Hematopoietic multipotent progenitor cell treated with erythropoietin and hydrocortisone succinate and interleukin-3 and kit ligand, for 8 days (in vitro differentiated cells): ENCODE data around the gene CNPY3.
A peak's percentile ranks its signal among the peaks of the same experiment; 100 is the strongest.
"Not testable (repeated sequence)": the region's sequence is repeated elsewhere in the genome, so short reads cannot be mapped to it uniquely, and the experiment has no call there.

Experiments used
- DNase-seq: peaks from one replicate; pipeline ENCODE4 v3.0.0-alpha.2; 2015

CNPY3 gene

DNA sequence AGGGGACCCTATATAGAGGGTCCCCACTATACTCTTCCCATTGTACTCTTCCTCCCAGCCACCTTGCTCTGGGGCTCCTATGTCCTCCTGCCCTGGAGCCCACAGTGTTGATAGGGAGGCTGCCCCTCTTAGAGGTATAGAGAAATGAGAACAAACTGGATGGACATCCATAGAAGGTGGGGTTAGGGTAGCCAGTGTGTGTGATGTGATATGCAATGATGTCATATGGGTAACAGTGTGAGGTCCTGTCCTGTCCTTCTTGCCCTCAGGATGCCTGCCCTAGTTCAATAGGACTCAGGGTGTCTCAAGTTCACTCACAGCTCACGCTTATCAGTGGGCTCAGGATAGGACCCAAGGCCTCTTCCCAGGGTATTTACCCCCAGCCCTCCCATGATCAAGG lies 13.0 kb upstream of the CNPY3 start:
- DNase-seq = no peak

DNA sequence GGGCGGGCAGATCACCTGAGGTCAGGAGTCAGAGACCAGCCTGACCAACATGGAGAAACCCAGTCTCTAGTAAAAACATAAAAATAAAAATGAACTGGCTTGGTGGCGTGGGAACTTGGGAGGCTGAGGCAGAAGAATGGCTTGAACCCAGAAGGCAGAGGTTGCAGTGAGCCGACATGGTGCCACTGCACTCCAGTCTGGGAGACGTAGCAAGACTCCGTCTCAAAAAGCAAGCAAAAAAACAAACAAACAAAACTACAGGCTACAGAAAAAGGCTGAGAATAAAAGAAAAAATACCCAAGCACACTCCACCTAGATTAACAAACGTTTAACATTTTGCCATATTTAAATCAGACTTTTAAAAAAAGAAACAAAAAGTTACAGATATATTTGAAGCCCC lies 7.5 kb upstream of the CNPY3 start:
- no peak for DNase-seq

DNA sequence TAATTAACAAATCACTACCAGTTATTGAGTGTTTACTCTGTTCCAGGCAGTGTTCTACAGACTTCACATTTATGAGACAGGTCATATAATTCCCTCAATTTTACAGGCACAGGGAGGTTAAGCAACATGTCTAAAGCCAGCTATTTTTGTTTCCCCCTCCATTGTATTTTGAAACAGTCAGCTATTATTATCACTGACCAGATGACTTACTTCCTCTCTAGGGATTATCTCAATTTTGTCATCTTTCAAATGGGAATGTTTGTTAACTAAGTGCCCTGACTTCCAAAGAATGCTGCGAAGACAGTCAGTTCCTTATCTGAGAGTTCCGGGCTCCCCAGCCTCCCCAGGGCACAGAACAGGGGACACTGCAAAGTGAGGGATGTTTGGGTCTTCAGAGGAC lies 5.6 kb upstream of the CNPY3 start:
- DNase-seq = no peak

DNA sequence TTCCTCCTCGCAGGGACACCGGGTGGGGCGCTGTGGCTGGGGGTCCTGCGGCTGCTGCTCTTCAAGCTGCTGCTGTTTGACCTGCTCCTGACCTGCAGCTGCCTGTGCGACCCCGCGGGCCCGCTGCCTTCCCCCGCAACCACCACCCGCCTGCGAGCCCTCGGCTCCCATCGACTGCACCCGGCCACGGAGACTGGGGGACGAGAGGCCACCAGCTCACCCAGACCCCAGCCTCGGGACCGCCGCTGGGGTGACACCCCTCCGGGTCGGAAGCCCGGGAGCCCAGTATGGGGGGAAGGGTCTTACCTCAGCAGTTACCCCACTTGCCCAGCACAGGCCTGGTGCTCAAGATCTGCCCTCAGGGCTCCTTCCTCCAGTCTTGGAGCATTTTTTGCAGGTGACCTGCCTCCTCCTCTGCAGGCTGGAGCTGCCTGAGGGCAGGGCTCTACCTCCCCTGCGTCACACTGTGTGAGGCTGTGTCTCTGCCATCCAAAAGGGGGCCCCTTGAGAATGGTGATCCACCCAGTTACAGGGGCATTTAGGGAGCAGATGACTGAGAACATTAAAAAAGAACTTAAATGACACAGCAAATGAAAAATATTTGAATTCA lies 3.9 kb upstream of the CNPY3 start:
- no peak for DNase-seq

DNA sequence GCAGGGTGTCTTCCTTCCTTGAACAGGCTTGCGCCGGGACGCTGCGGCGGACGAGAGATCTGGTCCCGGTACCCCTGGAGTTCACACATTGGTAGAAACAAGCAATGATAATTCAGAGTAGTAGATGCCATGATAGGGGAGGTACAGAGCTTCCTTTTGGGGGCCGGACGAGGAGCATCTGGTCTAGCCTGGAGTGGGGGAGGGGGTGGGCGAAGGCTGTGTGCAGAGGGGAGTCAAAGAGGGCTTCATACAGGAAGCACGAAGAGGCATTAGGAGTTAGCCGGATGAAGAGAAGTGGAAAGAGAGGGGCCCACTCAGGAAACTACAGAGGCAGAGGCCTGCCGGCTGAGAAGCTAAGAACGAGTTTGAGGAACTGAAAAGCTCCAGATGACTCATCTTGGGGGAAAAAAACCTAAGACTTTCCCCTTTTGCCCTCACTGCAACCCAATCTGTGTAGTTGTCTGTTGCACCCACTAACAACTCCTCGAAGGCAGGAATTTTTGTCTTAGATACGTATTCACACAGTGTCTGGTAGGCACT lies 611 bp downstream of the CNPY3 start:
- DNase-seq = no peak

DNA sequence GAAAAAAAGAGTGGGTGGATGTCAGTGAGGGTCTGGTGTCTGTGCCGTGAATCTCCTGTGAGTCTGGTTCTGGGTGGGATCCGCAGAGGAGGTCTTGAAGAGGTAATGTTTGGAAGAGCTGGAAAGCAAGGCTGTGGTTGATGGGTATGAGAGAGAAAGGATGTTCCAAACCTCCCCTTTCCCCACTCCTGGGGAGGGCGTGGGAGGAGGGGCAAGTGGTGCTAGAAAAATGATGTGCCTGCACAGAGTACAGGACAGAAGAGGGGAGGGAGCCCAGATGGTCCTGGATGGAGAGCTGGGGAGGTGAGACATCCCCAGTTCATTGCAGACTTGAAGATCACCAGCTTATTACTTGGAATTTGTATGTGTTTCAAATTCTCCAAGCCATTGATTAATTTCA lies 3.1 kb downstream of the CNPY3 start:
- no peak for DNase-seq

DNA sequence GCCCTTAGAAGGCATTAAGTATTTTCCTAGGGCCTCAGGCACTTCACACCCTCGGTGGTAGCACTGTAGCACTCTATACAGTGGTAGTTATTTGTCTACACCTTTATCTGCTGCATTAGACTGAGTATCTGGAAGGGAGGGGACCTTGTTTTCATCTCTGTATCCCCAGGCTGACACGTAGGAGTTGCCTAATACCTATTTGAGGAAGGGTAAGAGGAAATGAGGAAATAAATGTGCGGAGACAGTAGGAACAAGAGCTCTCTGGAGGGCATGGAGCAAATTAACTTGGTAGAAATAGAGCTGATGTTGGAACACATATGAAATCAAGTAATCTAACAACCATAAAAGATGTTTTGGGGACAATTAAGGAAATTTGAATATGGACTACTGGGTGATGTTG lies 3.9 kb downstream of the CNPY3 start:
- no peak for DNase-seq

DNA sequence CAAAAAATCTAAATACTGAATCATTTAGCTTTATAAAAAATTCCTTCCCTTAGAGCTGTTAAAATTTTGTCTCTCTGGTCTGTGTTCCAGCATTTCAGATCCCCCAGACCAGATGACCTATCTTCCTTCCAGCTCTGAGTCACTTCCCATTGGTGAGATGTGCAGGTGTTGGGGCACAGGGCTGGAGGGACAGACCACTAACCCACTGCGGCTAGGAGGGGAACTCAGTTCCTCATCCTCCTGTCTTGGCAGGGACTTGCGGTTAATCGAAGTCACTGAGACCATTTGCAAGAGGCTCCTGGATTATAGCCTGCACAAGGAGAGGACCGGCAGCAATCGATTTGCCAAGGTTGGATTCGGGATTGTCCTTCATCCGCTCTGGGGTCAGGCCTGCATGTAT lies 6.0 kb downstream of the CNPY3 start:
- no peak for DNase-seq

DNA sequence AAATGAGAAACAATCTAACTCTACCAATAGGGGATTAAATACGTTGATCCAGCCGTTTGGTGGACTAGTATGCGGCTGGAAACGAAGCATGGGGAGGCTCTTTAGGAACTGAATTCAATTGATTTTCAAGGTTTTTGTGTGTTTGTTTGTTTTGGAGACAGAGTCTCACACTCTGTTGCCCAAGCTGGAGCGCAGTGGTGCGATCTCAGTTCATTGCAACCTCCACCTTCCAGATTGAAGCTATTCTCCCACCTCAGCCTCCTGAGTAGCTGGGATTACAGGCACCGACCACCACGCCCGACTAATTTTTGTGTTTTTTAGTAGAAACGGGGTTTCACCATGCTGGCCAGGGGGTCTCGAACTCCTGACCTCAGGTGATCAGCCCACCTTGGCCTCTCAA lies 7.1 kb downstream of the CNPY3 start:
- DNase-seq = no peak

DNA sequence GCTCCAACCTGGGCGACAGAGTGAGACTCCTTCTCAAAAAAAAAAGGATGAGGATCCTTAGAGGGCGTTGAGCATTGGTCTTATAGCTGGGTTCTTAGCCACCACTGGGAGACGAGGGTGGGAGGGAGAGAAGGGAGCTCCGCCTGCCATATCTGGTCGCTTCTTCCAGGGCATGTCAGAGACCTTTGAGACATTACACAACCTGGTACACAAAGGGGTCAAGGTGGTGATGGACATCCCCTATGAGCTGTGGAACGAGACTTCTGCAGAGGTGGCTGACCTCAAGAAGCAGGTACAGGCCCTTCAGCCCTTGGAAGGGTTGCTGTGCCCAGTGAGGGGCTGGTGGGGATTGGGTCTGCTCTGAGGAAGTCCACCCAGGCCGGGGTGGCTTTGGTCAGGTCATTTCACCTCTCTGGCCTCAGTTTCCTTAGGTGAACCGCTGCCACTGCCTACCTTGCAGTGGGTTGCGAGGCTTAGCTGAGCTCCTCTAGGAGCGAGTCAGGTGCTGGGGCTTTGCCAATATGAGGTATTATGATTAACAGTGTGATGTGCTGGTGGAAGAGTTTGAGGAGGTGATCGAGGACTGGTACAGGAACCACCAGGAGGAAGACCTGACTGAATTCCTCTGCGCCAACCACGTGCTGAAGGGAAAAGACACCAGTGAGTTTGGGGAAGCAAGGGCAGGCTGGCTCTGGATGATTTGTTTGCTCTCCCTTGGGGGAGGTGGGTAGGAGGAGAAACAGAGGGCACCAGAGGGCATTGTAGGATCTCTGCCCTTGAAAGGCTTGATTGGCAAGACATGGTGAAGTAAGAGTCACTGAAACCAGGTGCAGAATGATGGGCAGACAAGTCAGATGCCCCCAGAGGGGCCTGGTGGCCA lies 8.5 kb downstream of the CNPY3 start:
- no peak for DNase-seq

DNA sequence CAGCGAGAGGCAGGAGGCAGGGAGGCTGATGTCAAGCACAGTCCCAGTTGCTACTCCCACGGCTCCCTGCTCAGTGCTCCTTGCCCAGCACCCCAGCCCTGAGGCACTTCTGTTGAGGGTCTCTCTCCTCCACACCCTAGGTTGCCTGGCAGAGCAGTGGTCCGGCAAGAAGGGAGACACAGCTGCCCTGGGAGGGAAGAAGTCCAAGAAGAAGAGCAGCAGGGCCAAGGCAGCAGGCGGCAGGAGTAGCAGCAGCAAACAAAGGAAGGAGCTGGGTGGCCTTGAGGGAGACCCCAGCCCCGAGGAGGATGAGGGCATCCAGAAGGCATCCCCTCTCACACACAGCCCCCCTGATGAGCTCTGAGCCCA lies 9.1 kb downstream of the CNPY3 start:
- no peak for DNase-seq

DNA sequence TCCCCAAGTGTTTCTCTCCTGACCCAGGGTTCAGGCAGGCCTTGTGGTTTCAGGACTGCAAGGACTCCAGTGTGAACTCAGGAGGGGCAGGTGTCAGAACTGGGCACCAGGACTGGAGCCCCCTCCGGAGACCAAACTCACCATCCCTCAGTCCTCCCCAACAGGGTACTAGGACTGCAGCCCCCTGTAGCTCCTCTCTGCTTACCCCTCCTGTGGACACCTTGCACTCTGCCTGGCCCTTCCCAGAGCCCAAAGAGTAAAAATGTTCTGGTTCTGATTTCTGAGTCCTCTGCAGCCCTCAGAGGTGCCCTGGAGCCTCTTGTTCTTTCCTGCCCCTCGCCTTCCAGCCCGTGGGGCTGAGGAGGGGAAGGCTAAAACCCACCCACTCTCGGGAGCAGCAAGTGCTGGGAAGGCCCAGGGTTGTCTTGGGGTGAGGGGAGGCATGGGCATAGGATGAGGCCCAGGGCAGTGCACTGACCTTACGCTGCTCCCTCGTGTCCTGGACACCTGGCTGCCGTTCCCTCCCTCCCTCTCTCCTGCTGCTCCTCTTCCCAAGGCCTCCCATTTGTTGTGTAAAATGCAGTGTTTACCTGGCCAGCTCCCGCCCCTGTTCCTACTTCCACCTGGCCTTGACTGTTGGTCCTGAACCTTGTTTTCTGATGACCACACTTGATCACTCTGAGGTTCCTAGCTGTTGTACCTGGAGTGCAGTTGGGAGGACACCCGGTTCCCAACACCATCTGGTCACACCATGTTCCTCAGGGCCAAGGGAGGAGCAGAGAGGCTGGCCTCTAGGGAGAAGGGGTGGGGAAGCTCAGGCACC lies 9.9 kb downstream of the CNPY3 start:
- no peak for DNase-seq

DNA sequence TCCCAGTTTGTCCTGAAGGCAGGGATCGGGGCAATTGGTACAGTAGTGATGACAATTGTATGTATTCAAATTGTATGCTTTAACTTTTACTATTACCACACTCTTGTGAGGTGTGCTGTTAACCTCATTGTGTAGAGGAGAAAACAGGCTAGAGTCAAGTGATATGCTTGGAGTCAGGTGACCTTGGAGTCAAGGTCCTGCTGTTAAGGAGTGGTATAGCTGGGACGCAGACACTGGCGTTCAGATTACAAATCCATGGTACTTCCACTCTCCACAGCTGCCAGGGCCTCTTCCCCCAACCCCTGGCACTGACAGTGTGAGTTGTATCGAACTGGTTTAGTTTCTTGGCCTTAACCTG lies 10.5 kb downstream of the CNPY3 start:
- no peak for DNase-seq

DNA sequence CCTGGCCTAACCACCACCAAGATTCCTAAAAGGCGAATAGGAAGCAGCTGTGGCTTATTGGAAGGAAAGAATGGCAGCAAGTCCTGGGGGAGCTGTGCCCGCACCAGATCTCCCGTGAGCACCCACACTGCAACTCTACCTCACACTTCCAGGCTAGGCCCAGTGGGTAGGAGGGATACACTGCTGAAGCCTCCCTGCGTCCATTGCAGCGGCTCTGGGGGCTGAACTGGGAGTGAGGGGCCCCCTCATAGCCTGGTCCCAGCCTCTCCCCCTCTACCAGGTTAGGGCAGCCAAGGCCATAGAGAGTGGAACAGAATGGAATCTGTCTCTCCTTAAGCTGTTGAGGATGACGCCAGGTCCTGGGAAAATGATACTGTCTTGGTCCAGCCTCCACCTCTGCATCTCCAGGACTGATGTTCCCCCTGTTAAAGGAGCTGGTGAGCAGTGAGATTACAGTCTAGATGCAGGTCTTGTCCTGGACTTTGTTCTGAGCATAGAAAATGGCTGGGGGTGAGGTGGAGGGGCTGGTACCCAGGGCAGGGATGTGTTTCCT lies 11.3 kb downstream of the CNPY3 start:
- no peak for DNase-seq

DNA sequence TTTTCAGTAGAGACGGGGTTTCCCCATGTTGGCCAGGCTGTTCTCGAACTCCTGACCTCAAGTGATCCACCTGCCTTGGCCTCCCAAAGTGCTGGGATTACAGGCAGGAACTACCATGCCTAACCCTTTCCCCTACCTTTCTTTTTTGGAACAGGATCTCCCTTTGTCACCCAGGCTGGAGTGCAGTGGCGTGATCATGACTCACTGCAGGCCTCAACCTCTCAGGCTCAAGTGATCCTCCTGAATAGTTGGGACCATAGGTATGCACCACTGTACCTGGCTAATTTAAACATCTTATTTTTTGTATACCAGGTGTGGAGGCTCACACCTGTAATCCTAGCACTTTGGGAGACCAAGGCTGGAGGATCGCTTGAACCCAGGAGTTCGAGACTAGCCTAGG lies 12.1 kb downstream of the CNPY3 start:
- not testable (repeated sequence) for DNase-seq

DNA sequence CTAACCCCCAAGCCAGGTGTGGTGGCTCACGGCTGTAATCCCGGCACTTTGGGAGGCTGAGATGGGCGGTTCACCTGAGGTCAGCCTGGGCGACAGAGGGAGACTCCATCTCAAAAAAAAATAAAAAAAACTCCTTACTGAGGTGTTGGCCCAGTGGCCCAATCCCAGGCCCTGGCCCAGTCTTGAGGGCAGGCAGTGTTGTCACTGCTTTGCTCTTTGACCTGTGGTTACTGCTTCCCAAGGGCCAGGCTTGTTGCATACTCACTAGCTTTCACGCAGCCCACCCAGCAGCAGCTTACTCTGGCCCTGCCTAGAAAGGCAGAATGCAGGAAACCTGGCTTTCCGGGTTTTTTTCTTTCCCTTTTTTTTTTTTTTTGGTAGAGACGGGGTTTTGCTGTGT lies 13.2 kb downstream of the CNPY3 start:
- DNase-seq = no peak

DNA sequence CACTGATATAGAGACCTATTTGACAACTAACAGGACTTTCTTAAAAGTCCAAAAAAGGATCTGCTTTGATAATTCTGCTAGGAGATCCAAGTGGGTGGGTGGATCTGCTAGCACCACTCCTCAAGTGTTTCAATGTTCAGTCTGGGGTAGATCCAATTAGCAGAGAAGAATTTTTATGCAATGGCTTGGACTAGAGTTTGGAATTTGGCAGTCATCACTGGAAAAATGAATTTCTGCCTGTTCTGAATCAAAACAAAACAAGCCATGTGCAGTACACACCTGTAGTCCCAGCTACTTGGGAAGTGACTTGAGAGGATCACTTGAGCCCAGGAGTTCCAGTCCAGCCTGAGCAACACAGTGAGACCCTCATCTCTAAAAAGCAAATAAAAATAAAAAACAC lies 18.7 kb downstream of the CNPY3 start:
- DNase-seq = no peak

DNA sequence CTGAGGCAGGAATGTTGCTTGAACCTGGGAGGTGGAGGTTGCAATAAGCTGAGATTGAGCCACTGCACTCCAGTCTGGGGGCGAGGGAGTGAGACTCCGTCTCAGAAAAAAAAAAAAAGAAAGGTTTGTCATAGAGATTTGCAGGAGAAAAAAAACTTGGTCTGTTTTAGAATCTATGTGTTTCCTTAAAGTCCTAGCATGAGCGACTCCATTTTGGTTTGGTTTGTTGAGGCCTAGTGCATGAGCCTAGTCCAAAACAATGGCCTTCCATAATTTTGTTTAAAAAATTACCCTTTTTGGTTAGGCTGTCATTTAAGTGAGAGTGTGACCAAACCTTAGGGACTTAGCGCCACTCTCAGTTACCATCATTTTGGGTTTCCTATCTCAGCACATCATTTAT lies 23.1 kb downstream of the CNPY3 start:
- DNase-seq = no peak

DNA sequence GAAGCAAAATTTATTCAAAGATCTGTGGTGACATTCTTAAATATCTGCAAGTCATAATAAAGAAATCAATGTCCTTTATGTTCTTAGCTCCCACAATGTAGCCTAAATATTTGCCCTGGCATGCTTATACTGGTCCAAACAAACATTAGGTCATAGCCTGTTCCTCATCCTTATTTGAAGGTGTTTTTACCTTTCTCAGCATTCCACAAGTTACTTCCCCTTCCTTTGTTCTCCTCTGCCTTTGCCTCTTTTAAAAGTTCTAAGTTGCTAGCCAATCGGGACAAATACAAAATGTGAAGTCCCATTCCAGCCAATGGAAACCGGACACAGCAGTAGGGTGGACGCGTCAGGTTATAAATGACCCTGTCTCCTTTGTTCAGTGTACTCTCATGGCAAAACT lies 25.1 kb downstream of the CNPY3 start:
- not testable (repeated sequence) for DNase-seq

DNA sequence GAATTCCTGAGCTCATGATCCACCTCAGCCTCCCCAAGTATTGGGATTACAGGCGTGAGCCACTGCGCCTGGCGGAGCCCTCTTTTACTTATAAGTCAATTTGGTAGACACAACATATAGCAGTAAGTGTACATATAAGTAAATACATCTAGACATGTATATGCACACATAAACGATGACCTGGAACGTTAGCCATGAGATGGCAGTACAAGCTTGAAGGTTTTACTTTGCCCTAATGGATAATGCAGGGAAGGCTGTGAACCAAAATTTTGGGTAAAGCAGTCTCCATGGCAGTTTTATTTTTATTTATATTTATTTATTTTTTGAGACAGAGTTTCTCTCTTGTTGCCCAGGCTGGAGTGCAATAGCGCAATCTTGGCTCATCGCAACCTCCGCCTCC lies 28.8 kb downstream of the CNPY3 start:
- peak; percentile 39 for DNase-seq

DNA sequence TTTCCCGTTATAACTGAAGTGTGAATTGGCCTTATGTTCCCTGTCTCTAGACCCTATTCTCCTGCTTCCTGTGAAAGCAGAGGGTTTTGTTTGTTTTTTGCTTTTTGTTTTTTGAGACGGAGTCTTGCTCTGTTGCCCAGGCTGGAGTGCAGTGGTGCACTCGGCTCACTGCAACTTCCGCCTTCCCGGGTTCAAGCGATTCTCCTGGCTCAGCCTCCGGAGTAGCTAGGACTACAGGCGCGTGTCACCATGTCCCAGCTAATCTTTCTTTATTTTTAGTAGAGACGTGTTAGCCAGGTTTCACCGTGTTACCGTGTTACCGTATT lies 30.6 kb downstream of the CNPY3 start:
- DNase-seq = no peak

DNA sequence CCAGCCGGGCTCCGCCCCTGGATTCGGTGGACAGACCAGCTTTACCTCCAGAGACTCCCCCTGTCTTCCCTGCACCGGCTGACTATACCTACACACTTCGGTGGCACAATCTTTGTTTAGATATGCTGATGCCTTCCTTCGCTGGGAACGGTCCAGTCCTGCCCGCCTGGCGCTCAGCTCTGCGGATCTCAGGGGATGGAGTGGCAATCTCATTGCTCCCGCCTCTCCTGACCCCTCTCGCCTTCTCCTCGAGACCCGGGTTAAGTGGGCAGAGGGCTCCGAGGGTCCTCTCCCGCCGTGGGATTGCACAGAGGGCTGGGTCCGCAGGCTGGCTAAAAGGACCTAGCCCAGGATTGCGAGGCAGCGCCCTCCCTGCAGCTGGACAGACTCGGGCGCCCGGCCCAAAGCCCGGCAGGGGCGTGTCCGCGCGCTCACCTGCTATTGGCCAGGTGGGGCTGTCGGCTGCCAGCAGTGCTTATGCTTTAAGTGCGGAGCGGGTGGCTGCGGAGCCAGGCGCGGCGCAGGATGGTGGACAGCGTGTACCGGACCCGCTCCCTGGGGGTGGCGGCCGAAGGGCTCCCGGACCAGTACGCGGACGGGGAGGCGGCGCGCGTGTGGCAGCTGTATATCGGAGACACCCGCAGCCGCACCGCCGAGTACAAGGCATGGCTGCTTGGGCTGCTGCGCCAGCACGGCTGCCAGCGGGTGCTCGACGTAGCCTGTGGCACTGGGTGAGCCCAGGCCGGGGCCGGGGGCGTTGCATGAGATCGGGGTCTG lies 31.2 kb downstream of the CNPY3 start, which contains the start of gene GNMT:
Gene GNMT, plus strand, starts transcription at position 512 of the 777 bp plus-strand sequence. Its CDS starts 14 bp downstream, at position 526.
- DNase-seq = no peak

DNA sequence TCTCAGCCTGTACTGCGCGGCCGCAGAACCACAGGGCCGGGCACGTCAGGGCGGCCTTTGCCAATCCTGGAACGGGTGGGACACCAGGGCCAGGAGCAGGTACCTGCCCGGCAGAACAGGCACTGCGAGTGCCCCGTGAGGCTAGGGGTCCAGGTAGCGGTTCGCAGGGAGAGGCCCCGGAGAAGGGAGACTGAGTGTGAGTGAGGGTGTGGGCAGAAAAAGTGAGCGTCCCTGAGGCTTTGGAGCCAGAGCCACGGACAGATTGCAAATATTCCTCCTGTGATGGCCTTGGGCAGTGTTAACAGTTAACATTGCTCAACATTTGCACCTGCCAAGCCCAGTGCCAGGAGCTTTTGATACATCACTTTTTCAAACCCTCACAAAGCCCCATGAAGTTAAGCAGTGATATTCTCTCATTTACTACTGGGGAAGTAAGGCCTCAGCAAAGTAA lies 31.8 kb downstream of the CNPY3 start:
- no peak for DNase-seq
